ENCODE data around the gene PILRB.
A peak's percentile ranks its signal among the peaks of the same experiment; 100 is the strongest.
"Not testable (repeated sequence)": the region's sequence is repeated elsewhere in the genome, so short reads cannot be mapped to it uniquely, and the experiment has no call there.

PILRB gene

DNA sequence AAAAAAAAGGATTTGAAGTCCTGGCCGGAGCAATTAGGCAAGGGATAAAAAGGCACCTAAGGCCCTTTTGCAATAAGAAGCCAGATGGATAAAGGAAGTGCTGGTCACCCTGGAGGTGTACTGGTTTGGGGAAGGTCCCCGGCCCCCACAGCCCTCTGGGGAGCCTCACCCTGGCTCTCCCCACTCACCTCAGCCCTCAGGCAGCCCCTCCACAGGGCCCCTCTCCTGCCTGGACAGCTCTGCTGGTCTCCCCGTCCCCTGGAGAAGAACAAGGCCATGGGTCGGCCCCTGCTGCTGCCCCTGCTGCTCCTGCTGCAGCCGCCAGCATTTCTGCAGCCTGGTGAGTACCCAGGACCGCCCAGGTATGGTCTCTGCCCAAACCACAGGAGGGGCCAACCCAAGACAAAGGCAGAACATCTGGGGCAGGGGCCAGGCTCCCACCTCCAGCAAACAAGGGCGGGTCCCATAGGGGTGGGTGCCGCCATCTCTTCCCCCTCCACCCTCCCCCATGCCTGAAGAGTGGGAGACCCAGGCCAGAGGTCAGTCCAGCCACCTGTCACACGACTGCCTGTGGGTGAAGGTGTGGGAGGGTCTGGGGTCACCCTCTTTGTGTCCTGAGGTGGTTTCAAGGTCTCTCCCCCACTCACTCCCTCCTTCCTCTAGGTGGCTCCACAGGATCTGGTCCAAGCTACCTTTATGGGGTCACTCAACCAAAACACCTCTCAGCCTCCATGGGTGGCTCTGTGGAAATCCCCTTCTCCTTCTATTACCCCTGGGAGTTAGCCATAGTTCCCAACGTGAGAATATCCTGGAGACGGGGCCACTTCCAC lies at the start of gene PILRB:
Gene PILRB (plus strand): TSS at position 91 of the 830 bp plus-strand sequence. CDS start 186 bp downstream, at position 277.
- DNase-seq = no peak

DNA sequence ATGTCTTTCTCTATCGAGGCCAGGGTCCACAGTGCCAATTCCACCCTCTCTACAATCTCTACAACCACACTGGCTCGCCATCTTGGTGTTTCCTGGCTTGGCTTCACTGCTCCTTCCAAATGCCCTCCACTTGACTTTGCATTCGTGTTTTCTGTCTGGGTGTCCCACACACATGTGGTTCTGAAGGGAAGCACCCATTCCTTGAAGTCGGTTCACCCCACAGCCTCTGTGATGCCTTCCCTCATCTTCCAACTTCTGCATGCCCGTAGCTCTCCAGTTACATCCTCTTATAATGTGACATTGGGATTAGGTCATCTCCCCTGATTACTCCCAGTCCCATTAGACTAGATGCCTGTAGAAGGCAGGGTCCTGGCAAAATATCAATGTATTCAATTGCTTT lies 39.6 kb upstream of the PILRB start:
- not testable (repeated sequence) for DNase-seq

DNA sequence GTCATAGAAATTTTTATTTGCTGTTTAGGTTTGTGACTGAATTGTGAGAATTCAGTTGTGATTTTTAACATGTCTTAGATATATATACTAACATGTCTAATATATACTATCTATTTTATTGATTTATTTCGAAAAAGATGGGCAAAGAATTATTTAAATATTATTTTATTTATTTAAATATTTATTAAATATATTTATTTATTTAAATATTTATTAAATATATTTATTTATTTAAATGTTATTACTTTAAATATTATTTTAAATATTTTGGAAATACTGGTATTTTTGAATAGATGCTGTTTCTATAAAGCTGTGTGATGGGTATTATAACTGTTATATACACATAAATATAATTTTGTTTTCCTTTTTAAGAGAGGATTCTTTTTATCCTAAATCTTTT lies 36.3 kb upstream of the PILRB start:
- not testable (repeated sequence) for DNase-seq

DNA sequence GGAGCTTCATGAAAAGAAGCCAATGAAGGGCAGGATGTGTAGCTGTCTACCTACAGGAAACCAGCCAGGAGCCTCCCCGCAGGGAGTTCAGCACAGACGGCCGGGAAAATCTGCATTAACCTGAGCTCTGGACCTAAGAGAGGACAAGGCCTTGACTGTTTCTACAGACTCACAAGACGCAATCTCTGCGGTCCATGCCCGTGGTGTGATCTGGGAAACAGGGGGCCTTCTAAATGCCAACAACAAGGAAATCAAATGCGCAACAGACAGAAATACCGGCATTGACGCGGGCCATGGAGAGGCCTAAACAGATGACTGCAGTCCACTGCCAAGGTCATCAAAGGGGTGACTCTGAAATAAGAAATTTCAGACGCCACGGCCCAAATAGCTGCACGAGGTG lies 33.7 kb upstream of the PILRB start:
- not testable (repeated sequence) for DNase-seq

DNA sequence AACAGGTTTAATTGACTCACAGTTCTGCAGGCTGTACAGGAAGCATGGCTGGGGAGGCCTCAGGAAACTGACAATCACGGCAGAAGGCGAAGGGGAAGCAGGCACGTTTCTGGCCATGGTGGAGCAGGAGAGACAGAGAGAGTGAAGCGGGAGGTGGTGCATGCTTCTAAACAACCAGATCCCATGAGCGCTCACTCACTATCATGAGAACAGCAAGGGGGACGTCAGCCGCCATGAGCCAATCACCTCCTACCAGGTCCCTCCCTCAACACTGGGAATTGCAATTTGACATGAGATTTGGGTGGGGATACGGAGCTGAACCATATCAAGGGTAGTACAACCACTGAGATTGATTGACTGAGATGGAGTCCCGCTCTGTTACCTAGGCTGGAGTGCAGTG lies 32.2 kb upstream of the PILRB start:
- not testable (repeated sequence) for DNase-seq

DNA sequence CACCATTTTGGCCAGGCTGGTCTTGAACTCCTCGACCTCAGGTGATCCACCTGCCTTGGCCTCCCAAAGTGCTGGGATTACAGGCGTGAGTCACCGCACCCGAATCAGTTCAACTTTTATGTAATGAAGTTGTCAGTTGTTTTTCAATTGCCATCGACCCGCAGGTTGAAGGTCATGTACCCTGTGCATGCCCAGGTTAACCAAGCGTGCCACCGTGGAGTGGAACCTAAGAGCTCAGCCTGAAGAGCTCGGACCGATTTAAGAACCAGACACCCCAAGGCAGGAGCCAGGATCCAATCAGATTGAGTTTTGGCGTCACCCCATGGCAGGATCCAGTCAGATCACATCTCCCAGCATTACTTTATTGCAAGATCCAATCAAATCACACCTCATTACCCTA lies 31.0 kb upstream of the PILRB start:
- not testable (repeated sequence) for DNase-seq

DNA sequence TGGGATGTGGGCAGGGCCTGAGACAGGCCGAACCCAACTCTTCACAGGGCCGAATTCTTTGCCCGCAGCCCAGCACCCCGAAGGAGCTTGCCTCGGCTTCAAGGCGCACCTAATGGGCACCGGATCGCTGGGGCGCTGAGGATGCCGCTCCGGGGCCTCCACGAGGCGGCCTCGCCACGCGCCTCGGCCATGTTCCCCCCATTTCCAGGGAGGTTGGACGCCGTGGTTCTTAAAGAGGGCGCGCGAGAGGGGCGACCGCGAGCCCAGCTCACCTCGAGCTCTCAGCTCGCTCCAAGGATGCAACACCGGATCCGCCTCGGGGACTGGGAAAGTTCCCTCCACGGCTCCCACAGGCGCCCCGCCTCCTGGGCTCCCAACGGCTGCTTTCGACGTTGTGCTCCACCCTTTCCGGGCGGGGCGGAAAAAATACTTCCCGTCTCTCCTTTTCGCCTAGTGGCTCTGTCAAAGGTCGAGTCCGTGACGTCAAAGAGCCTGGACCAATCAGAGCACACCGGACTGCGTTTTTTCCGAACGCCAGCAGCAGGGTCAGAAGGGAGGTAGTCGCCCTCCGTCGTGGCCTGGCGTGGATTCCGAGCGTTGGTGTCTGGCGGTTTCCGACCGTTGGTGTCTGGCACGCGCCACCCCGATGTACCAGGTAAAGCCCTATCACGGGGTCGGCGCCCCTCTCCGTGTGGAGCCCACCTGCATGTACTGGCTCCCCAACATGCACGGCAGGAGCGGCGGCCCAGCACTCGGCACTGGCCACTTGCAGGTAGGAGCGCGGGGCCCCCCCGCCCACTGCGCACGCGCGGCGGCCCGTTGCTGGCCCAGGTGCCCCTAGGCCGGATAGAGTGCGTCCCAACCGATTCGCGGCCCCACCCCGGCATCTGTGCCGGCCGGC lies 22.1 kb upstream of the PILRB start:
- DNase-seq = peak; percentile 80

DNA sequence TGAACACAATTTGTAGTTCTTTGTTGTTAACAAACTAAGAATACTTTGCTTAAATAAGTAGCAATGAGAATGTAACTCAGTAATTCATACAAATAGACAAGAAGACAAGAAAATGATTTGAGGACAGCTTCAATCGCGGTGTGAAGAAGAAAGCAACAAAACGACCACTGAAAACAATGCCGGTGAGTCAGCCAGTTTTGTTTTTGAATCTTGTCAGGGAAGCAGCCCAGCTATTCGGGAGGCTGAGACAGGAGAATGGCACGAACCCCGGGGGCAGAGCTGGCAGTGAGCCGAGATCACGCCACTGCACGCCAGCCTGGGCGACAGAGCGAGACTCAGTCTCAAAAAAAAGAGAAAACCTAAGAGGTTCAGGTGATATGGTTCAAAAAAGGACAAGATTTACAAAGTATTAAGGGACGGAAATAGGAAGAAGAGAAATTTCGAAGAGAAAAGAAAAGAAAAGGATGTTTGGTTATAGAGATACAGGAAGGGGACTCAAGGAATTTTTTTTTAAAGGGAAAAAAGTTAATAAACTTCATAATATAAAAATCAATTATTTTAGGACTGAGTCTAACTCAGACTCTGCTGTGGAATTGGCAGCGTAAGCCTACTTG lies 19.7 kb upstream of the PILRB start:
- DNase-seq = not testable (repeated sequence)

DNA sequence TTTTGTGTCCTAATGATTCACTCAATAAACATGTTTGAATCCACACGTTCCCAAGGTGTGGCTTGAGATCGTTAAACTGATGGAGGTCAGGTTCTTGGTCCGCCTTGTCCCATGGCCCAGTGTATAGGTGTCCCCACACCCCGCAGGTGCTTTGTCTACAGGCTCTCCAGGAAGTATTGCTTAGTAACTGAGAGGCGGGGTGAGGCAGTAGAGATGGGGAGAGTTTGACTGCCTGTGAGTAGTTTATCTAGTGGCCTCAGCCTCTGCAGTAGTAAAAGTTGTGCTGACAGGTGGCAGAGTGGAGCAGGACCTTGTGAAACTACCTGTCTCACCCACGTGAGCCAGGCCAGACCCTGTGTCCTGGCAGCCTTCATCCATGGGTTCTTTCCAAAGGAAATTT lies 16.6 kb upstream of the PILRB start:
- not testable (repeated sequence) for DNase-seq

DNA sequence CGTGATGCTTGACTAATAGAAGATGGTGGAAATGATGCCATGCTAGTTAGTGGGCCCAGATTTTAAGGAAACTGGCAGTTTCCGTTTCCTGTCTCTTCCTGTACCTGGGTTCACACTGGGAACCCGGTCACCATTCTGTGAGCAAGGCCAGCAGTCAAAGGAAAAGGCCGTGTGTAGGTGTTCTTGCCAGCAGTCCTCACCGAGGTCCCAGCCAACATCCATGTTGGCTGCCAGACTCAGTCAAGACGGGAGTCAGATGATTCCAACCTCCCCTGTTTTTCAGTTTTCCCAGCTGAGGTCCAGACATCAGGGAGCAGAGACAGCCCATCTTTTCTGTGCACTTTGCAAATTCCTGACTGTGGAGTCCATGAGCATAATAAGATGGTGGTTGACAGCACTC lies 15.2 kb upstream of the PILRB start:
- no peak for DNase-seq

DNA sequence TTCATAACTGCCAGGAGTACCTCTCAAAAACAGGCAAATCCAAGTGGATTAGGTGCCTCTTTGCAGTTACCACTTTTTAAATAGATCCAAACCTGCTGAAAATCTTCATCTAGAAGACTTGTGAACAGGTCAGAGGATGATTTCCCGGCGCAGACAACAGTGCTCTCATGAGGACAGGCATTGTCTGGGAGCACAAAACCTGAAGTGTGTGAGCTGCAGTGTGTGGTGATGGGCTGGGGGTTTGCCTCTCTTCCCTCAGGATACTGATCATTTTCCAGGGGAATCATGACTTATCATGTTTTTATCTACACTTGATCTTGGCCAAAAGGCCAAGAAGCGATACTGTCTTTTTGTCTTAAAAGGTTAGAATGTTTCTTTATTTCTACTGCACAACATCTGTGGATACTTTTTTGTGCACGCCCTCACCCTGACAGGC lies 13.8 kb upstream of the PILRB start:
- not testable (repeated sequence) for DNase-seq

DNA sequence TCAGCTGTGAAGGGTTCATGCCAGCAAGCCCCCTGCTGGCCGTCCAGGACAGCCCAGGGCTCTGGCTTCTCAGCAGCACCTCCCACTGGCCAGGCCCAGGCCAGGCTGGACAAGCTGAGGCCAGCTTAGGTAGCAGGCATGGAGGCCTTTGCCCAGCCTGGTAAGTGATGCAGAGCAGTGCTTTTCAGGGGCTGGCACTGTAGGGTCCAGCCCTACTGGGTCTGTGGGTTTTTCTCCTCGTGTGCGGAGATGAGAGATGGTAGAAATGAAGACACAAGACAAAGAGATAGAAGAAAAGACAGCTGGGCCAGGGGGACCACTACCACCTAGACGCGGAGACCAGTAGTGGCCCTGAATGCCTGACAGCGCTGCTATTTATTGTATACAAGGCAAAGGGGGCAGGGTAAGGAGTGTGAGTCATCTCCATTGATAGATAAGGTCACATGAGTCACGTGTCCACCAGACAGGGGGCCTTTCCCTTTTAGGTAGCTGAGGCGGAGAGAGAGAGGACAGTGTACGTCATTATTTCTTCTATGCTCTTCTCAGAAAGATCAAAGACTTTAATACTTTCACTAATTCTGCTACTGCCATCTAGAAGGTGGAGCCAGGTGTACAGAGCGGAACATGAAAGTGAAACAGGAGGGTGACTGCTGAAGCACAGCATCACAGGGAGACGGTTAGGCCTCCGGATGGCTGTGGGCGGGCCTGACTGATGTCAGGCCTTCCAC lies 13.2 kb upstream of the PILRB start:
- peak; percentile 79 for DNase-seq

DNA sequence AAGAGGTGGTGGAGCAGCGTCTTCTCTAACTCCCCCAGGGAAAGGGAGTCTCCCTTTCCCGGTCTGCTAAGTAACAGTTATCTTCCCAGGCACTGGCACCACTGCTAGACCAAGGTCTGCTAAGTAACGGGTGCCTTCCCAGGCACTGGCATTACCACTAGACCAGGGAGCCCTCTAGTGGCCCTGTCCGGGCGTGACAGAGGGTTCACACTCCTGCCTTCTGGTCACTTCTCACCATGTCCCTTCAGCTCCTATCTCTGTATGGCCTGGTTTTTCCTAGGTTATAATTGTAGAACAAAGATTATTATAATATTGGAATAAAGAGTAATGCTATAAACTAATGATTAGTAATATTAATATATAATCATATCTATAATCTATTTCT lies 12.6 kb upstream of the PILRB start:
- DNase-seq = peak; percentile 73

DNA sequence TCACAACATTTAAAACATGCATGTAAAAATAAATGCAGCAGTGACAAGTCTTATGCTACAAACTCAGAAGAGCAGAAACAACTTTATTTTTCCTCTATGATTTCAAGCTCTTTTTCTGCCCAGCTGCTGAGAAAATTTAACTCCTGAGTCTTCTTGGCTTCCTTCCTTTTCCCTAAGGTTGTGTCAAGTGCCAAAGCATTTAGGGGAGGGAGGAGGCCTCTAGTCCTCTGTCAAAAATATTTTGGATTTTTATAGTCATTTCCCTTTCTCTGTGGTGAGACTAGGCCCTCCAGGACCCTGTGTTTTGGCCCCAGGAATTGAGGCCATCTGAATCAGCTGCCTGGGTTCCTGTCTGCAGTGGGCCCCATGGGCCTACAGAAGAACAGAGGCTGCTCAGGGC lies 11.0 kb upstream of the PILRB start:
- DNase-seq = no peak

DNA sequence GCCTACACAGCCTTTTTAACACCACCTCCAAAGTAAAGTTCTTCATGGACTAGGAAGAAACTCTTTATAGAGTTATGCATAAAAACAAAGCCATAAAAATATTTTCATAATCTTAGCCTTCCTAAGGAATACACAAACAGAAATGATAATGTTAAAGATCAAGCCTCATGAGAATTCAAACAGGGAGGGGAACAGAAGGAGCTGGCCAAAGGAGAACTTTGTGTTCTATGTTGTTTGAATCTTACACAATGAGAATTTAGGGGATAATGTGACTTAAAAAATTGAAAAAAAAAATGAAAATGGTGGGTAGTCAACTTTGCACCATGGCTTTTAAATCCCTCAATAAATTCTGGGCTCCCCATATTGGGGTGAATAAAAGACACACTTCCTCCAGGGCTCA lies 9.1 kb upstream of the PILRB start:
- DNase-seq = no peak

DNA sequence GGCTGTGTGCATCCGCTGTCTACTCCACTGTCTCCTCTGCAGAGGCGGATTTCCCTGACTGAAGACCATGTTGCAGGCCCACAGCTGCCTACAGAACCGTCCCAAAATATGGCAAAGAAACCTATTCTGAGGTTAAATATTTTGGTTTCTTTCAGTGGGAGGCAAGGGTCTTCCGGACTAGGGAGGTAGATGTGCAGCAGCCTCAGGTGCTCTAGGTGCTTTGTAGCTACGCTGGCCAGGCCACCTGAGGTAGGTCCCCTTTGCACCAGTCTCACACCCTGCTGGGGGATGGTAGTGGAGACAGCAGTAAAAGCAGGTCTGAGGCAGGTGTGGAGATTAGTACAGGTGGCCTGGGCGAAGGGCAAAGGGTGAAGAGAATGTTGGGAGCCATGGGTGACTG lies 8.2 kb upstream of the PILRB start:
- no peak for DNase-seq

DNA sequence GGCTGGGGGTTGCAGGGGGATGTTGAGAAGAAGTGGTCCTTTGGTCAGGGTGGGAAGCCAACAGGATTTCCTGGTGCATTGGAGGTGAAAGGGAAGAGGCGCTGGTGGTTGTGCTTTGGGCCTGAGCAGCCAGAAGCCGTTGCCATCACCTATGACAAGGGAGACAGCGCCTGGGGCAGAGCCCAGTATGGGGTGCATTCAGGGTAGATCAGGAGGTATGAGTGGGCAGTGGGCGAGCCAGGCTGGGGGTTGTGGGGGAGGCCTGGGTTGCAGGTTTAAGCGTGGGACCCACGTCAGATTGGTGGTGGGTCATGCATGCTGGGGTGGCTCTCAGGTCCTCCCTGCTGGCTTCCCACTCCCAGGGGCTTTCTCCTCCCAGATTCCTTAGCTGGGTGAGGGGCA lies 6.3 kb upstream of the PILRB start:
- DNase-seq = no peak

DNA sequence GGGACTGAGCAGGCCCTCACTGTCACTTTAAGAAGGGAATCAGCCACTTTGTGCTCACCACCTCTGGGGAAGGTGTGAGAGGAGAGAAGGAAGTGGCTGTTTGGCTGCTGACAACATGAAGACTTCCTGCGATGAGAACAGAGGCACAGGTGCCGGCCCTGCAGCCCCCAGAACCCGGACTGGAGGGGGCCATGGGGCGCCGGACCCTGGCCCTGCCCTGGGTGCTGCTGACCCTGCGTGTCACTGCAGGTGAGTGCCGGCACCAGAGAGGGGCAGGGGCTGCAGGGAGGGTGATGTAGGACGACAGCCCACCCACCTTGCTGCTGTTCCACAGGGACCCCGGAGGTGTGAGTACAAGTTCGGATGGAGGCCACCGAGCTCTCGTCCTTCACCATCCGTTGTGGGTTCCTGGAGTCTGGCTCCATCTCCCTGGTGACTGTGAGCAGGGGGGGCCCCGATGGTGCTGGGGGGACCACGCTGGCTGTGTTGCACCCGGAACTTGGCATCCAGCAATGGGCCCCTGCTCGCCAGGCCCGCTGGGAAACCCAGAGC lies 5.6 kb upstream of the PILRB start:
- not testable (repeated sequence) for DNase-seq

DNA sequence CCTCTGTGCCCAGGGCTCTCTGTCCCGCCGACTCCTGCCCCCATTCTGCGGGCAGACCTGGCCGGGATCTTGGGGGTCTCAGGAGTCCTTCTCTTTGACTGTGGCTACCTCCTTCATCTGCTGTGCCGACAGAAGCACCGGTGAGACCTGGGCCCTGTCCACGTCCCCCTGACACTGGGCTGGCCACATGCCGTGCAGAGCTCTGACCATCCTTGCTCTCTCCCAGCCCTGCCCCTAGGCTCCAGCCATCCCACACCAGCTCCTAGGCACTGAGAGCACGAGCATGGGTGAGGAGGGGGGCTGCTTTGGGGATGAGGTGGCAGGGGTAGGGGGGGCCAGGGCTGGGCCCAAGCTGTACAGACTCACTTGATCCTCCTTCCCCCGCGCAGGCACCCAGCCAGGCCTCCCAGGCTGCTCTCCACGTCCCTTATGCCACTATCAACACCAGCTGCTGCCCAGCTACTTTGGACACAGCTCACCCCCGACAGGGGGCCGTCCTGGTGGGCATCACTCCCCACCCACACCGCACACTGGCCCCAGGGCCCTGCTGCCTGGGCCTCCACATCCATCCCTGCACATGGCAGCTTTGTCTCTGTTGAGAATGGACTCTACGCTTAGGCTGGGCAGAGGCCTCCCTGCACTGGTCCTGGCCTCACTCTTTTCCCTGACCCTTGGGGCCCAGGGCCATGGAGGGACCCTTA lies 4.8 kb upstream of the PILRB start:
- no peak for DNase-seq

DNA sequence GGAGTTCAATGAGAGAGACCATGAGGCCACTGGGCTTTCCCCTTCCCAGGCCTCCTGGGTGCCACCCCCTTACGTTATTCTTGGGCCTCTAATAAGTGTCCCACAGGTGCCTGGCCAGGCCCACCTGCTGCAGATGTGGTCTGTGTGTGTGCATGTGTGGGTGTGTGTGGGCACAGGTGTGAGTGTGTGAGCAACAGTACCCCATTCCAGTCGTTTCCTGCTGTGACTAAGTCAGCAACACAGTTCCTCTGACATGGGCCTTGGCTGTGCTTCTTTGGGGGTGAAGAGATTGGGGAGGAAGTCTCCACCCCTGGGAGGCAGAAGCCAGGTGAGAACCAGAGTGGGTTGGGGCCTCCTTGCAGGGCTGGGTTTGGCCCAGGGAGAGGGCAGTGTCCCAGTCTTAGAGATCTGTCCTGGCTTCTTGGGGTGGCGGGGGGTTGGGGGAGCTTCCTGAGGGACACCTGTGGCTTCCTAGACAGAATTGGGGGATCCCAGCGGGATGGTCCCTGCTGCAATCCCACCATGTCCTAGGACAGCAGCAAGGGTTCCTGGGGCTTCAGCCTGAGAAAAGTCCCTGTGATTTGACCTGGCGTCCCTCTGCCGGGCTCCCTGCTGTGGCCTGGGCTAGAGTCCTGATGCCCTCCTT lies 4.1 kb upstream of the PILRB start:
- peak; percentile 46 for DNase-seq

DNA sequence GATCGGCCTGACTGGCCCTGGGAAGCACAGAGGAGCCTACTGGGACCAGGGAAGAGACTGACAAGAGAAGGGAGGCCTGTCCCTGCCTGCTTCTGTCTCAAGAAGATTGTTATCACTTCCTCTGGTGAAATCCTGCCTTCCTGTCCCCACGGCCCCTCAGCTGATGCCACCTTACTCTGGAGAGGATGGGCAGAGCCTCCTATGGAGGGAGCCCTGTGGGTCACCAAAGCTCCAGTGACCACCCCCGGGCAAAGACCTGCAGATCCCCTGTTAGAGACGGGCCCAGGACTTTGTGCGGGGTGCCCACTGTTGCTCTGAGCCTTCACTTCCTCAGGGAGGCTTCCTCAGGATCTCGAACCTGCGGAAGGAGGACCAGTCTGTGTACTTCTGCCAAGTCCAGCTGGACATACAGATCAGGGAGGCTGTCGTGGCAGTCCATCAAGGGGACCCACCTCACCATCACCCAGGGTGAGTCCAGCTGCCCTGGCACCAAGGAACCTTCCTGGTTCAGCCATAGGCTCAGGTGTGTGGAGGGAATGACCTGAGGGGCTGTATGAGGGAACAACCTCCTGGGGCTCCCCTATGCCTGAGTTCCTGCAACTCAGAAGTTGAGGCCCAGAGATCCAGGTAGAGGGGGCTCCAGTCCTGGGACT lies 1.4 kb upstream of the PILRB start:
- DNase-seq = no peak
